ENCODE results near the gene ZMYM4. TPM values are rescaled to one million over a fixed set of nuclear protein-coding genes. Genes with fewer than 3 reads are reported as not detected.

The ZMYM4 gene
- total and polyA plus RNA-seq, 7 donors: 4.2 to 46.0 (median 36.7) TPM

- intact Hi-C loops (cut with DNase I): no loop called here
- no peaks in the 10 kb centered on the region for H3K9me3 ChIP-seq
- no peaks in the 10 kb centered on the region for H3K27me3 ChIP-seq
- DNase-seq: no peak
- TF ChIP-seq POLR2AphosphoS5 (IDR thresholded peaks at IDR 0.05) (no peak), EP300 (IDR thresholded peaks at IDR 0.05) (no peak), CTCF (IDR thresholded peaks at IDR 0.05) (no peak), POLR2A (IDR thresholded peaks at IDR 0.05) (no peak)
- no peak overlapping the region for H3K27ac ChIP-seq
- H3K4me1 ChIP-seq: no peaks in the 10 kb centered on the region
- no peak overlapping the region for H3K4me3 ChIP-seq
- H3K36me3 ChIP-seq: peaks cover 0 to 23% (median 0%) of the 10 kb centered on the region in 4 donors
- 70 to 87% methylated on average over 2 of the region's 2 CpGs for WGBS, 2 donors
Measured at GRCh38 chr1:35426097-35426586, 157.6 kb downstream of the ZMYM4 start.

- Histone ChIP-seq H3K27me3 (no peaks in the 10 kb centered on the region), H3K36me3 (peaks cover 0 to 19% (median 2%) of the 10 kb centered on the region in 4 donors), H3K4me3 (no peak overlapping the region), H3K4me1 (no peaks in the 10 kb centered on the region), H3K27ac (no peak overlapping the region), H3K9me3 (no peaks in the 10 kb centered on the region)
- 45 to 76% methylated on average over 7 of the region's 7 CpGs for WGBS, 2 donors
- intact Hi-C loops (cut with DNase I): no loop called here
- TF ChIP-seq POLR2AphosphoS5 (IDR thresholded peaks at IDR 0.05) (no peak), POLR2A (IDR thresholded peaks at IDR 0.05) (no peak), EP300 (IDR thresholded peaks at IDR 0.05) (no peak), CTCF (IDR thresholded peaks at IDR 0.05) (no peak)
- no peak for DNase-seq
Measured at GRCh38 chr1:35428360-35428759, 159.9 kb downstream of the ZMYM4 start.

- DNase-seq: no peak
- Histone ChIP-seq H3K27me3 (no peaks in the 10 kb centered on the region), H3K36me3 (peaks cover 11 to 35% (median 16%) of the 10 kb centered on the region in 4 donors), H3K4me3 (no peak overlapping the region), H3K27ac (no peak overlapping the region), H3K4me1 (no peaks in the 10 kb centered on the region), H3K9me3 (no peaks in the 10 kb centered on the region)
- WGBS, 2 donors: 96 to 97% methylated on average over 4 of the region's 4 CpGs
- TF ChIP-seq EP300 (IDR thresholded peaks at IDR 0.05): no peak
- intact Hi-C loops (cut with DNase I): no loop called here
Measured at GRCh38 chr1:35430762-35431161, 162.3 kb downstream of the ZMYM4 start.

- H3K4me3 ChIP-seq: no peak overlapping the region
- TF ChIP-seq POLR2AphosphoS5 (IDR thresholded peaks at IDR 0.05): no peak
- no peak for TF ChIP-seq CTCF (IDR thresholded peaks at IDR 0.05)
- no peak for TF ChIP-seq EP300 (IDR thresholded peaks at IDR 0.05)
- no peak for TF ChIP-seq POLR2A (IDR thresholded peaks at IDR 0.05)
- intact Hi-C loops (cut with DNase I): no loop called here
- WGBS, 2 donors: 86% methylated on average over 7 of the region's 7 CpGs
- no peaks in the 10 kb centered on the region for H3K27me3 ChIP-seq
- no peak overlapping the region for H3K27ac ChIP-seq
- DNase-seq: no peak
- H3K9me3 ChIP-seq: no peaks in the 10 kb centered on the region
- peaks cover 11 to 40% (median 17%) of the 10 kb centered on the region in 4 donors for H3K36me3 ChIP-seq
- H3K4me1 ChIP-seq: no peaks in the 10 kb centered on the region
Measured at GRCh38 chr1:35431173-35431599, 162.7 kb downstream of the ZMYM4 start.

- Histone ChIP-seq H3K9me3 (no peaks in the 10 kb centered on the region), H3K4me1 (no peaks in the 10 kb centered on the region), H3K36me3 (peaks cover 11 to 44% (median 22%) of the 10 kb centered on the region in 4 donors), H3K27ac (no peak overlapping the region), H3K27me3 (no peaks in the 10 kb centered on the region), H3K4me3 (no peak overlapping the region)
- WGBS, 2 donors: 95 to 98% methylated on average over 10 of the region's 10 CpGs
- TF ChIP-seq EP300 (IDR thresholded peaks at IDR 0.05): no peak
- no peak for TF ChIP-seq CTCF (IDR thresholded peaks at IDR 0.05)
- TF ChIP-seq POLR2AphosphoS5 (IDR thresholded peaks at IDR 0.05): no peak
- no peak for TF ChIP-seq POLR2A (IDR thresholded peaks at IDR 0.05)
- no peak for DNase-seq
- intact Hi-C loops (cut with DNase I): no loop called here
Measured at GRCh38 chr1:35432231-35432630, 163.7 kb downstream of the ZMYM4 start.
